ENCODE measurements around the gene JDP2.
"Not testable (repeated sequence)": the region's sequence is repeated elsewhere in the genome, so short reads cannot be mapped to it uniquely, and the experiment has no call there.

Gene JDP2

DNA sequence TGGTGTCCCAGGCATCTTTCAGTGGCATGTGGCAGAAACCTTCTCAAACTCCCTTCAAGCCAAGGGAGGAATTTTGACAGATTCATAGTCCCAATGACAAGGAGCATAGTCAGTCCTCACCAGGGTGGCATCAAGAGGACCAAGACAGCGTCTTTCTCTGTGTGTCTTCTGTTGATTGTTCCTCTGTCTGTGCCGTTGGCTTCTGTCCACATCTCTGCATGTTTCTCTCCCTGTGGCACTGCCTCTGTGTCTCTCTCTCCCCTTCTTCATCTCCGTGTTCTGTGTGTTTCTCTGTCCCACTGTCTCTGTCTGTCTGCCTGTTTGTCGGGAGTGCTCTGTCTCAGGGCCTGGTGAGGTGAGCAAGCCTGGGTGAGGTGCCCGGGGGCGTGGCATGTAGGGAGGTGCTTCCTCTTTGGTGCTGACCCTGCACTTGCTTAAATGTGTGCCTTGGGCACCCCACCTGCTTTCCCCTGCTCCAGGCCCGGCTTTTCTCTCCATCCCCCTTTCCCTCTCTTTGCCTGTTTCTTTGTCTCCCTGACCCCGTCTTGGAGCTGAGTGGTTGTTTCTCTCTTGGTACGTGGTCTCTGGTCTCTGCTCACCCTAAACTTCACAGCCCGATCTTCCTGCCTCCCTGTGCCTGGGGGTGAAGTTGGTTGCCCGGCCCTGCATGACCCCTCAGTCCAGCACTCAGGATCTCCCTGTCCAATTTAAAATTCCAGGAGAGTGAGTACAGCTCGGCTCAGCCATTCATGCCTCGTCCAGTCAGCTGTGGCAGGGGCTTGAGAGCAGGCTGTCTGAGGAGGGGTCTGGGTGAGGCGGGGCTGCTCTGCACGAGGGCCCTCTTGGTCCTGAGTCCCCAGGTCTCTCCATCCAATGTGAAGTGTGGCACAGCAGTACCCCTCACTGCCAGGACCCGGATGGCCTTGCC lies 28.5 kb downstream of the JDP2 start:
- no peak for DNase-seq (ENCODE audit: low read depth in 3 of 3)

- DNase-seq (ENCODE audit: low read depth in 3 of 3), result no peak
Observed at GRCh38 chr14:75456997-75457335, 29.1 kb downstream of the JDP2 start.

DNA sequence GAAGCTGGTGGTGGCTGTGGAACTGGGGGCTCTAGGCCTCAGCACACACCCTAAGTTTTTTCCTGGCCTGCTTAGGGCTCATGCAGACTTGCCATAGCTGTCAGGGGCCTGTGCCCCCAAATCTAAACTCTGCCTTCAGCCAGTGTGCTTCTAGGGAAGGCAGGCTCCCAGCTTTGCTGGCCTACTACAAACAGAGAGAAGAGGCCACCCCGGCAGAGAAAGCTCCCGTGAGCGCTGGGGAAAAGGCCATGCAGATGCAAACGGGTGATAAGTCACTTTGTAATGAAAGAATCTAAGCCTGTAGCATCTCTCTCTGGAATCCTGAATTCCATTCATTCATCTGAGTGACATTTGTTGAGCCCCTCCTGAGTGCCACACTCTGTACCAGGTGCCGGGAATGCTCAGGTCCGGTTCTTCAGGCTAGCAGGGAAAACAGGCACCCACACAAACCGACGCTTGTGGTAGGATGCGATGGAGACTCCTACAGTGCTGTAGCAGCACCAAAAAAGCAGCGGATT lies 29.9 kb downstream of the JDP2 start:
- no peak for DNase-seq (ENCODE audit: low read depth in 3 of 3)

- DNase-seq (ENCODE audit: low read depth in 3 of 3), result no peak
Observed at GRCh38 chr14:75458305-75458704, 30.5 kb downstream of the JDP2 start.

GRCh38 chr14:75459099-75459741 lies 31.4 kb downstream of the JDP2 start:
- no peak for DNase-seq (ENCODE audit: low read depth in 3 of 3)

DNA sequence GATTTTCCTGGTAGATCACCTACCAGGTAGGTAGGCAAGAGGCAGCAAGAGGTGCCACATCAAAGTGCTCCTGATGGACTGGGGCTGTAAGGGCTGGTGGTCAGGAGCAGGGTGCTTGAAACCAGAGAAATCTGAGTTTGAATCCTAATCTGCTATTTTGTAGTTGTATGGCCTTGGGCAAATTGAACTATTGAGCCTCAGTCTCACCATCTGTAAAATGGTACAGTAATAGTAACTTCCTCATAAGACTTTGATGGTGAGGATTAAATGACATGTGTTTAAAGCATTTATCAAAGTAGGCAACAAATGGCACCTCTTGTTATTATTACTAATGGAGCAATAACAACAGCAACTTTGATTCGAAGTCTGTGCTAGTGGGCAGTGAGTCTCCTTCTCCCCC lies 32.0 kb downstream of the JDP2 start:
- DNase-seq (ENCODE audit: low read depth in 3 of 3), result no peak

GRCh38 chr14:75460394-75460793 lies 32.6 kb downstream of the JDP2 start:
- no peak for DNase-seq (ENCODE audit: low read depth in 3 of 3)

DNA sequence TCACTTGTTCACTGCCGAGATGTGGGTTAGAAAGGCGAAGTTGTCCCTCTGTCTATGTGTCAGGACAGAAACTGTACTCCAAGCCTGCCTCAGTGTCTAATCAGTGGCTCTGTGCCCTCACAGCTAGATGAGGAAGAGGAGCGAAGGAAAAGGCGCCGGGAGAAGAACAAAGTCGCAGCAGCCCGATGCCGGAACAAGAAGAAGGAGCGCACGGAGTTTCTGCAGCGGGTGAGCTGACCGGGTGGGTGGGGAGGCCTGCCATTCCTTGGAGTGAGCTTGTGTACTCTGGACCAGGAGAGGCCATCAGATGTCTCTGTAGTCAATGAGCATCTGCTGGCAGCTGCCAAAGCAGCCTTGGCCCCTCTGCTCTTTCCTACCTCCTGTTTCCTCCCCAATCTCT lies 33.5 kb downstream of the JDP2 start:
- no peak for DNase-seq (ENCODE audit: low read depth in 3 of 3)

- no peak for DNase-seq (ENCODE audit: low read depth in 3 of 3)
Observed at GRCh38 chr14:75461755-75462349, 34.0 kb downstream of the JDP2 start.

GRCh38 chr14:75464626-75465025 lies 36.8 kb downstream of the JDP2 start:
- no peak for DNase-seq (ENCODE audit: low read depth in 3 of 3)

DNA sequence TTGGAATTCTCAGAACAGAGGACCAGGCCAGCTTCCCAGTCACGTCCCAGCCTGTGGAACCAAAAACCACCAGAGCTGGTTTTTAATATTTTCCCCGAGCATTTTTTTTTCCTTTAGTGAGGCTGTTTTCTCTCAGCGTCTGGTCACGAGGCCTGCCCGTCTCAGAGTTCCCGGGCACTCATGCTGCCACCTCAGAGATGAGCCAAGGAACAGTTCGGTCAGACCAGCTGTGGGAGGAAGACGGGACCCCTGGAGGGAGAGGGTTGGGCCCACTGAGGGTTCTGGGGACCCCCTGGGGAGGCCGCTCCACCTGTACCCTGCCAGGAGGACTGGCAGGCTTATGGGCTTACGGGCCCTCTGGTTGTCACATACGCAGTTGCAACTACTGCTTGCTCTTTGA lies 39.9 kb downstream of the JDP2 start:
- DNase-seq (ENCODE audit: low read depth in 3 of 3), result no peak

DNA sequence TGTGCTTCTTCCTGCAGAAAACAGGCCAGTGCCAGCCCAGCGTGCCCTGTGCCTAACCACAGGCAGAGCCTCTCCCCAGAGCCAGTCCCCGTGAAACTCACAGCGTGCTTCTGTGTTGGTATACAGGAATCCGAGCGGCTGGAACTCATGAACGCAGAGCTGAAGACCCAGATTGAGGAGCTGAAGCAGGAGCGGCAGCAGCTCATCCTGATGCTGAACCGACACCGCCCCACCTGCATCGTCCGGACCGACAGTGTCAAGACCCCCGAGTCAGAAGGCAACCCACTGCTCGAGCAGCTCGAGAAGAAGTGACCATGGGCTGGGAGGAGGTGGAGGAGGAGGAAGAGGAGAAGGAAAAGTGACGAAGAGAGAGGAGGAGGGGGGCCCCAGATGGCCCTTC lies 41.3 kb downstream of the JDP2 start:
- no peak for DNase-seq (ENCODE audit: low read depth in 3 of 3)

DNA sequence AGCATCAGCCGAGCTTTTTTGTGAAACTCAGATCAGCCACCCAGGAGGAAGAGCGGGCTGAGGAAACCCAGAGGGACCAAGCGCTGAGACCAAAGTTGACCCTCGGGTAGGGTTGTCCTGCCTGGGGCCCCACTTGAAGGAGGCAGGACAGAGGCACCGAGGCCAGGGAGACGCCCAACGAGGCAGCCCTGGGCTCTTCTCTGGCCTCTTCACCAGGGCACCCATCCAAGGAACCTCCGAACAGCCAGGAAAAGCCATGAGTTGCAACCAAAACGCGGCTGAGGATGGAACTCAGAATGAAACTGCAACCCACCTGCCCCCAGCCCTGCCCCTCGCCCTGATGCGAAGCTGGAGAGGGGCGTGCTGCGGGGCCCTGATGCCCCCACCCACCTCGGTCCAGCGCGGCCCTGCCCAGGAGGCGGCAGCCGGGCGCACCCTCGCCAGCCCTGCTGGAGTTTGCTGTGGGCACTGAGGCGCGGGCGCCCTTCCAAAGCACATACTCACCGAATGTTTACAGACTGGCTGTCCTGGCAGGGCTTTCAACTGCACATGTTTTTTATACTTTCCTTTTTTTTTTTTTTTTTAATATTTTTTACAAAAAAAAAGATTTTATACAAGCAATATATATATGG lies 41.9 kb downstream of the JDP2 start:
- DNase-seq (ENCODE audit: low read depth in 3 of 3), result no peak

GRCh38 chr14:75470238-75470797 lies 42.5 kb downstream of the JDP2 start:
- no peak for DNase-seq (ENCODE audit: low read depth in 3 of 3)

- DNase-seq (ENCODE audit: low read depth in 3 of 3), result no peak
Observed at GRCh38 chr14:75471059-75471458, 43.2 kb downstream of the JDP2 start.

- DNase-seq (ENCODE audit: low read depth in 3 of 3), result not testable (repeated sequence)
Observed at GRCh38 chr14:75474127-75474526, 46.3 kb downstream of the JDP2 start.

DNA sequence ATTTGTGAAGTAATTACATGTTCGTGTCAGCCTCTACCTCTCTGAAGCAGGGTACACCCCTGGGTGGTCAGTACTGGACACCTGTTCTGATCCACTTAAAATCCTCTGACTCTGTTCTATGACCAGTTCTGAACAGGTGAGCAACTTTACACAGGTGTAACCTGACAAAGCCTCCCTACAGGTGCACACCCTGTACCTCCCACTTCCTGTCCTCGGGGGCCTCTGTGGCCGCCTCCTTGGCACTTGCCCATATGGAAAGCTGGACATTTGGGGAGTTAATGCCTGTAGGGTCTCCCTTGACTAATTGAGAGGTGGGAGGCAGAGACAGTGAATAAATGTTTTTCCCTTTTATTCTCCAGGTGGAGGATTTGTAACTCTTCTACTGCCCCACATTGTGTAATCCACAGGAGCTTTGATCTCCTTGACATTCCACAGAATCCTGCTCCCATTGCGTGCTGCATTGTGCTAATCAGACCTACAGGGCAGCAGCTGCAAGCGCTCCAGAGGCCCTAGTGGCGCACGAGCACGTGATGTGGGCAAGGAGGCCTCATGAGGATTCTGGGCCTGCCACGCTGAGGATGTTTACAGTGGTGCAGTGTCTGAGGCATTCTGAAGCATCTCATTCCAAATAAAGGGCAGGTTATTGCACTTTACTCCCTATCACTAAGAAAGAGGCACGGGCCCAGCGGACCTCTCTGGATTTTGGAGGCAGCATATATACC lies 48.6 kb downstream of the JDP2 start:
- no peak for DNase-seq (ENCODE audit: low read depth in 3 of 3)

DNA sequence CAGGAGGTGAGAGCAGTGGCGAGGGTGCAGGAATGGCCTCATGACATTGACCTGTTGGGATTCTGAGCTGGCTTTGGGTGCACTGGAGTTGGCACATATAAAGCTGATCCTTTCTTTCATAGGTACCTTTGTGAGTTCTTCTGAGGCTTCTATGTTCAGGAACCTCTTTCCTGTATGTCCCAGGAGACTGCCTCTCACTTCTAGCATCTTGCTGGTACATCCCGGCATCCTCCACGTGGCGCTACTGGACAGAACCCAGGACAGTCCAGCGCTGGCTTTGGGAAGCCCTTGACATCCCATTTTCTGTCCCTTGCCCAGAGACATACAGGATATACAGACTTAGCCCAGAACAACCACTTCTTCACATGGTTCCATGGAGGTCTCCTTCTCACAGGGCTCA lies 50.1 kb downstream of the JDP2 start:
- no peak for DNase-seq (ENCODE audit: low read depth in 3 of 3)

- DNase-seq (ENCODE audit: low read depth in 3 of 3), result no peak
Observed at GRCh38 chr14:75479770-75480600, 52.2 kb downstream of the JDP2 start.

- no peak for DNase-seq (ENCODE audit: low read depth in 3 of 3)
Observed at GRCh38 chr14:75482366-75482765, 54.5 kb downstream of the JDP2 start.
